Left lung (tissue), 10 donors: ENCODE results near the gene CTBS. TPM values are rescaled to one million over a fixed set of nuclear protein-coding genes. Genes with fewer than 3 reads are reported as not detected.

ENCODE experiments used
- ATAC-seq: fragments of 200-7000 bp; cut with Tn5 transposase; one replicate; pipeline ENCODE4 v1.9.1; 2020; ENCODE audit warnings: moderate library complexity
- DNase-seq, 4 donors: peaks; one replicate each; pipeline ENCODE4 v3.0.0-alpha.2; 2013 to 2020
- H3K27ac ChIP-seq, 2 donors: fragments of 200-600 bp; sonication (generic) in 1 of 2; one replicate each; pipeline versions ENCODE4 v1.5.0 to v1.8.0; 2020 to 2021
- H3K27me3 ChIP-seq, 2 donors: fragments of 200-600 bp; sonication (generic) in 1 of 2; one replicate each; pipeline versions ENCODE4 v1.5.0 to v1.8.0; 2020 to 2021
- H3K36me3 ChIP-seq, 2 donors: fragments of 200-600 bp; sonication (generic) in 1 of 2; one replicate each; pipeline versions ENCODE4 v1.5.0 to v1.8.0; 2020 to 2021
- H3K4me1 ChIP-seq, 2 donors: fragments of 200-600 bp; one replicate each; pipeline ENCODE4 v1.8.0; 2021
- H3K4me3 ChIP-seq, 2 donors: fragments of 200-600 bp; sonication (generic) in 1 of 2; one replicate each; pipeline versions ENCODE4 v1.5.0 to v1.8.0; 2020 to 2021; ENCODE audit warnings: mild to moderate bottlenecking in 1 of 2
- H3K9me3 ChIP-seq, 2 donors: fragments of 200-600 bp; sonication (generic) in 1 of 2; one replicate each; pipeline versions ENCODE4 v1.5.0 to v1.8.0; 2020 to 2021
- intact Hi-C, 2 donors: fragments of 100-400 bp; cut with DNase I; formaldehyde crosslinking; loops; one replicate each; pipeline versions ENCODE4 v1.11.2 to v1.14.2; 2022
- polyA plus RNA-seq, 6 donors: library from polyadenylated mRNA; unstranded; fragments of 120-200 nt; gene quantifications; one replicate each; pipeline ENCODE4 v1.2.1, GENCODE V29; 2013; ENCODE audit not compliant: insufficient read length in 6 of 6
- total RNA-seq, 2 donors: library from RNA; stranded (reverse); fragmentation: NEBNext Ultra II Directional; extraction: Animal tissue kit (Norgen Biotek cat#: 25700); gene quantifications; one replicate each; pipeline ENCODE4 v1.2.1, GENCODE V29; 2021
- TF ChIP-seq, protein P1 (sequence below), 2 donors: fragments of 200-600 bp; sonication (generic) in 1 of 2; IDR thresholded peaks; one replicate each; pipeline versions ENCODE4 v1.5.0 to v1.8.0; 2021; ENCODE audit warnings: antibody characterized with exemption in 2 of 2
- donor health status: DM: no; HTN: yes; CAD: no.
- donor health status: DM: no; HTN: no; CAD: no.

The CTBS gene
- total and polyA plus RNA-seq, 8 donors = 11.9 to 25.7 (median 13.7) TPM

GRCh38 chr1:84587099-84587498 lies 12.9 kb upstream of the CTBS start:
- H3K27me3 ChIP-seq = no peaks in the 10 kb centered on the region
- no peaks in the 10 kb centered on the region for H3K36me3 ChIP-seq
- H3K9me3 ChIP-seq = no peaks in the 10 kb centered on the region
- no peaks in the 10 kb centered on the region for H3K4me1 ChIP-seq
- intact Hi-C loops = no loop called here
- TF ChIP-seq, protein P1, sequence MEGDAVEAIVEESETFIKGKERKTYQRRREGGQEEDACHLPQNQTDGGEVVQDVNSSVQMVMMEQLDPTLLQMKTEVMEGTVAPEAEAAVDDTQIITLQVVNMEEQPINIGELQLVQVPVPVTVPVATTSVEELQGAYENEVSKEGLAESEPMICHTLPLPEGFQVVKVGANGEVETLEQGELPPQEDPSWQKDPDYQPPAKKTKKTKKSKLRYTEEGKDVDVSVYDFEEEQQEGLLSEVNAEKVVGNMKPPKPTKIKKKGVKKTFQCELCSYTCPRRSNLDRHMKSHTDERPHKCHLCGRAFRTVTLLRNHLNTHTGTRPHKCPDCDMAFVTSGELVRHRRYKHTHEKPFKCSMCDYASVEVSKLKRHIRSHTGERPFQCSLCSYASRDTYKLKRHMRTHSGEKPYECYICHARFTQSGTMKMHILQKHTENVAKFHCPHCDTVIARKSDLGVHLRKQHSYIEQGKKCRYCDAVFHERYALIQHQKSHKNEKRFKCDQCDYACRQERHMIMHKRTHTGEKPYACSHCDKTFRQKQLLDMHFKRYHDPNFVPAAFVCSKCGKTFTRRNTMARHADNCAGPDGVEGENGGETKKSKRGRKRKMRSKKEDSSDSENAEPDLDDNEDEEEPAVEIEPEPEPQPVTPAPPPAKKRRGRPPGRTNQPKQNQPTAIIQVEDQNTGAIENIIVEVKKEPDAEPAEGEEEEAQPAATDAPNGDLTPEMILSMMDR (IDR thresholded peaks at IDR 0.05) = no peak
- ATAC-seq (no peak), DNase-seq (no peak)
- H3K27ac ChIP-seq = no peak overlapping the region
- H3K4me3 ChIP-seq = no peak overlapping the region

- ATAC-seq = no peak
Measured at GRCh38 chr1:84585803-84586202, 11.6 kb upstream of the CTBS start.

GRCh38 chr1:84584126-84584525 lies 9.9 kb upstream of the CTBS start:
- TF ChIP-seq, protein P1 (IDR thresholded peaks at IDR 0.05) = no peak
- H3K36me3 ChIP-seq = no peaks in the 10 kb centered on the region
- no peak for DNase-seq
- H3K9me3 ChIP-seq = no peaks in the 10 kb centered on the region
- no peak for ATAC-seq
- H3K4me1 ChIP-seq = no peaks in the 10 kb centered on the region
- no peaks in the 10 kb centered on the region for H3K27me3 ChIP-seq
- intact Hi-C loops = no loop called here
- H3K27ac ChIP-seq = no peak overlapping the region
- H3K4me3 ChIP-seq = no peak overlapping the region

More at GRCh38 chr1:84585803-84586202, 11.6 kb upstream of the CTBS start:
- Histone ChIP-seq H3K4me3 (no peak overlapping the region), H3K9me3 (no peaks in the 10 kb centered on the region), H3K36me3 (no peaks in the 10 kb centered on the region), H3K27me3 (no peaks in the 10 kb centered on the region), H3K27ac (no peak overlapping the region), H3K4me1 (no peaks in the 10 kb centered on the region)
- intact Hi-C loops = no loop called here
- DNase-seq = no peak
- TF ChIP-seq, protein P1 (IDR thresholded peaks at IDR 0.05) = no peak

- Histone ChIP-seq H3K4me3 (no peak overlapping the region), H3K27me3 (no peaks in the 10 kb centered on the region), H3K36me3 (no peaks in the 10 kb centered on the region), H3K9me3 (no peaks in the 10 kb centered on the region), H3K27ac (no peak overlapping the region), H3K4me1 (no peaks in the 10 kb centered on the region)
- DNase-seq (no peak), ATAC-seq (no peak)
- intact Hi-C loops = no loop called here
- TF ChIP-seq, protein P1 (IDR thresholded peaks at IDR 0.05) = no peak
Measured at GRCh38 chr1:84583648-84584047, 9.4 kb upstream of the CTBS start.

- Histone ChIP-seq H3K9me3 (no peaks in the 10 kb centered on the region), H3K36me3 (no peaks in the 10 kb centered on the region), H3K4me1 (no peaks in the 10 kb centered on the region), H3K27me3 (no peaks in the 10 kb centered on the region), H3K4me3 (no peak overlapping the region), H3K27ac (no peak overlapping the region)
- intact Hi-C loops = no loop called here
- DNase-seq = no peak
- no peak for ATAC-seq
- TF ChIP-seq, protein P1 (IDR thresholded peaks at IDR 0.05) = no peak
Measured at GRCh38 chr1:84582802-84583587, 8.8 kb upstream of the CTBS start.
